Measurements from ENCODE around the gene E2F6.

E2F6 gene

DNA sequence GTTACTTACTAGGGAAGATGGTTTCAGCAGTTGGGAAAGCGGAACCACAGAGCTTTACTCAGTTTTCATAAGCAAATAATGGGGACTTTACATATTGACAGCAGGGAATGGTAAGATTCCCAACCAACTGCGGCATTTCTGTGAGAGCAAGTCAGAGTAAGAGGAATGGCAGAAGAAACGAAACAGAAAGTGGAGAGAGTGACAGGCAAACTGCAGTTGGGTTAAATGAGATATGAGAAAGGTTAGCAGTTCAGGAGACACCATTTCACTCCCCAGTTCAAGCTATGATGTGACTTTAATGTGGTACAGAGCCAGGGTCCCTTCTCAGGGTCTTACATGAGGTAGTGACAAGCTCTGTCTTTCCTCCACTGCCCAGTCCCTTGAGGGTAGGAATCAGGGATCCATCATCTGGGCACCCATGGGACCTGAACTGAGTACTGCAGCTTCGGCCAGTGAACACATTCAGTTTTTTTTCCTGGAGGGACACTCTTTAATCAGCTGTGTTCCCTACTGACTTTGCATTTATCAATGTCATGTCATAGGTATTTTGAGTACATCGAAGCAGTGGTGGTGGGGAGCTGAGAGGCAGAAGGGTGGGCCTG, 34.8 kb upstream of the E2F6 start:
- H3K9me3 ChIP-seq (ENCODE audit: control insufficient read depth, low read length): no peaks in the 10 kb centered on the region
- H3K36me3 ChIP-seq (ENCODE audit: control insufficient read depth, insufficient read depth, low read length): no peaks in the 10 kb centered on the region
- H3K27ac ChIP-seq: no peak overlapping the region
- no peaks in the 10 kb centered on the region for H3K27me3 ChIP-seq (ENCODE audit: control insufficient read depth, insufficient read depth, low read length)
- no peak overlapping the region for H2AFZ ChIP-seq
- TF ChIP-seq, protein P1, sequence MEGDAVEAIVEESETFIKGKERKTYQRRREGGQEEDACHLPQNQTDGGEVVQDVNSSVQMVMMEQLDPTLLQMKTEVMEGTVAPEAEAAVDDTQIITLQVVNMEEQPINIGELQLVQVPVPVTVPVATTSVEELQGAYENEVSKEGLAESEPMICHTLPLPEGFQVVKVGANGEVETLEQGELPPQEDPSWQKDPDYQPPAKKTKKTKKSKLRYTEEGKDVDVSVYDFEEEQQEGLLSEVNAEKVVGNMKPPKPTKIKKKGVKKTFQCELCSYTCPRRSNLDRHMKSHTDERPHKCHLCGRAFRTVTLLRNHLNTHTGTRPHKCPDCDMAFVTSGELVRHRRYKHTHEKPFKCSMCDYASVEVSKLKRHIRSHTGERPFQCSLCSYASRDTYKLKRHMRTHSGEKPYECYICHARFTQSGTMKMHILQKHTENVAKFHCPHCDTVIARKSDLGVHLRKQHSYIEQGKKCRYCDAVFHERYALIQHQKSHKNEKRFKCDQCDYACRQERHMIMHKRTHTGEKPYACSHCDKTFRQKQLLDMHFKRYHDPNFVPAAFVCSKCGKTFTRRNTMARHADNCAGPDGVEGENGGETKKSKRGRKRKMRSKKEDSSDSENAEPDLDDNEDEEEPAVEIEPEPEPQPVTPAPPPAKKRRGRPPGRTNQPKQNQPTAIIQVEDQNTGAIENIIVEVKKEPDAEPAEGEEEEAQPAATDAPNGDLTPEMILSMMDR (IDR thresholded peaks at IDR 0.05): no peak
- H3K9ac ChIP-seq: no peak overlapping the region
- no peaks in the 10 kb centered on the region for H3K79me2 ChIP-seq
- H3K4me1 ChIP-seq: peaks cover 11% of the 10 kb centered on the region
- no peak overlapping the region for H3K4me2 ChIP-seq (ENCODE audit: low read length)
- H3K4me3 ChIP-seq (ENCODE audit: low read depth, low read length): no peak overlapping the region

DNA sequence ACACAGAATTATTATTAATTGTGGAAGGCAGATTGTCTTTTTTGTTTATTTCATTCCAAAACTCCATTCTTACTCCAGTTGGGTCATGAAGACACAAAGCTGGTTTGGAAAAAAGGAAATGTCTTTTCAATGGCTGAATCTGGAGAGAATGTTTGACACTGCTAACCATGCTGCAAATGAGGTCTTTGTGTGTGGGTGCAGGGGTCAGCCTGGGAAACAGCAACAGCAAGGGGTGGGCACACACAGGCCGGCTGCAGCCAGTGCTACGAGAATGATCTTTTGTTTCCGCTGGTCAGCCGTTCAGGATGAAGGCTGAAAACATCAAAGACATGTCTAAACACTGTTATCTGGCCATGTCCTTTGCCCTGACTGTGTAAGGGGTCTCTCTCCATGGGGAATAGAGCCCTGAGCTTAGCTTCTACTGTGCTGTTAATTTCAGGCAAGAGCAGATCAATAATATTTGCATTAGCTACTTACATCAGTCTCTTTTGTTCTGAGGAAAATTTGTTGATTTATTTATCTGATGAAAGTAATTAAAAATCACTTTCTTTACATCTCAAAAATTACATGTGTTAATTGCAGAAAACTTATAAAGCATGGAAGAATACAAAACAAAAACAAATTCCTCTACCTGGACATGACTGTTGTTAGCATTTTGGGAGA, 33.3 kb upstream of the E2F6 start:
- no peaks in the 10 kb centered on the region for H3K9me3 ChIP-seq (ENCODE audit: control insufficient read depth, low read length)
- TF ChIP-seq, protein P1 (IDR thresholded peaks at IDR 0.05): no peak
- H3K4me3 ChIP-seq (ENCODE audit: low read depth, low read length): peak overlapping the region; percentile 12
- no peaks in the 10 kb centered on the region for H3K27me3 ChIP-seq (ENCODE audit: control insufficient read depth, insufficient read depth, low read length)
- peak overlapping the region; percentile 70 for H2AFZ ChIP-seq
- no peaks in the 10 kb centered on the region for H3K79me2 ChIP-seq
- H3K27ac ChIP-seq: peak overlapping the region; percentile 12
- H3K9ac ChIP-seq: no peak overlapping the region
- no peaks in the 10 kb centered on the region for H3K36me3 ChIP-seq (ENCODE audit: control insufficient read depth, insufficient read depth, low read length)
- peak overlapping the region; percentile 3 for H3K4me2 ChIP-seq (ENCODE audit: low read length)
- peaks cover 11% of the 10 kb centered on the region for H3K4me1 ChIP-seq

DNA sequence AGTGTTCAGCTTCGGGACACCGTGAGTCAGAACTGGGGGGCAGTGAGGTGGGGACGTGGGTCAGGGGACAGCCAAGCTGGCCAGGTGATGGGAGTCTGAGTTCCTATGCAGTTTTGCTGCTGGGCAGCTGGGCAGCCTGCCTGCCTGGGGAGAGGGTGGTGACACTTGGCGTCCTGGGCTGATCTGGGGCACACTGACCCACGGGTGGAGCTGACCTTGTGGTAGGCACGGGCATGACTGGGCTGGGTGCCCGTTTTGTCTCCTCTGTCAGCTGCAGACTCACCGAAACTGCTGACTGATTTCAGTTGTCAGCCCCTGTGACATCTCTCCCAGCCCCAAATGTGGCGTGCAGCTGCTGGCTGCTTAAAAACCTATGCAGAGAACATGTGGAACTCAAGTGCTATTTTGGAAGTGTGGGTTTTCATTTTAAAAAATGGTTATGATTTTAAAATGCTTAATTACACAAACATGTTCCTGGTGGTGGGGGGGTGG, 32.6 kb upstream of the E2F6 start:
- peak overlapping the region; percentile 48 for H3K4me2 ChIP-seq (ENCODE audit: low read length)
- peak overlapping the region; percentile 51 for H3K27ac ChIP-seq
- H3K27me3 ChIP-seq (ENCODE audit: control insufficient read depth, insufficient read depth, low read length): no peaks in the 10 kb centered on the region
- H3K4me3 ChIP-seq (ENCODE audit: low read depth, low read length): peak overlapping the region; percentile 12
- H3K9me3 ChIP-seq (ENCODE audit: control insufficient read depth, low read length): no peaks in the 10 kb centered on the region
- peaks cover 11% of the 10 kb centered on the region for H3K4me1 ChIP-seq
- no peaks in the 10 kb centered on the region for H3K79me2 ChIP-seq
- no peaks in the 10 kb centered on the region for H3K36me3 ChIP-seq (ENCODE audit: control insufficient read depth, insufficient read depth, low read length)
- TF ChIP-seq, protein P1 (IDR thresholded peaks at IDR 0.05): no peak
- H2AFZ ChIP-seq: peak overlapping the region; percentile 70
- H3K9ac ChIP-seq: no peak overlapping the region

DNA sequence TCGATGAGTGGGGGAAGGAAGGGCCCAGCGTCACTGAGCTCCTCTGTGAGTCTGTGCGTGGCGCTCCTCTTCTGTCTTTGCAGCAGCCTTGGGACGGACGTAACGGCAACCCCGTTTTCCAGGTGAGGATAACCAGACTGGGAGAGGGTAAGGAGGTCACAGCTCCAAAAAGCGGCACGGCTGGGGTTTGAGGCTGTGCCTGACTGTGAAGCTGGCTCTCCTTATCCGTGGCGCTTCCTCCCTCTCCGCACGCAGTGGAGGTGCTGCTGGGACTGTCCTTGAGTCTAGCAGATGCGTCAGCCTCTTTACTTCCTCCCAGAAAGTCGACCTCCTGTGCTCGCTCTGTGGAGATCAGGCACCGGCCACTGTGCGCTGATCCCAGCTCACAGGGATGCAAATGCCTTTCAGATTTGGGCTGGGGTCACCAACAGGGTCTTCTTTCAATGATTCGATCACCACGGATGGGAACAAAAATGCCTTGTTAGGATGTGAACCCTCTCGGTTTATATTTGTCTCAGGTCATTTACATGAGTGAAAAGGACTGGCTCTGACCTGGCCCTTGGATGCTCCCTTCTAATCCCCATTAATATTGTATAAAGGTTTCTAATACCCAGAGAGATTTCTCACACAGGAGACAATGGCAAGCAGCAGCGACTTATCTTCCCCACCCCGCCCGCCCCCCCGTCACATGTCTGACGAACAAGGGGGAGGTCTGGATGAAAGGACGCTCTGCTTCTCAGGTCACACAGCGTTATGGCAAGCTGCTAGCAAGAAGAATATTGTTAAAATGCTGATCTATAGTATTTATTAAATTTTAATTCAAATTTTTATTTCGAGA, 30.1 kb upstream of the E2F6 start:
- no peaks in the 10 kb centered on the region for H3K36me3 ChIP-seq (ENCODE audit: control insufficient read depth, insufficient read depth, low read length)
- H3K79me2 ChIP-seq: no peaks in the 10 kb centered on the region
- no peak overlapping the region for H3K9ac ChIP-seq
- H3K27me3 ChIP-seq (ENCODE audit: control insufficient read depth, insufficient read depth, low read length): no peaks in the 10 kb centered on the region
- TF ChIP-seq, protein P1 (IDR thresholded peaks at IDR 0.05): no peak
- no peak overlapping the region for H3K27ac ChIP-seq
- H2AFZ ChIP-seq: peak overlapping the region; percentile 21
- H3K4me2 ChIP-seq (ENCODE audit: low read length): no peak overlapping the region
- no peaks in the 10 kb centered on the region for H3K9me3 ChIP-seq (ENCODE audit: control insufficient read depth, low read length)
- no peak overlapping the region for H3K4me3 ChIP-seq (ENCODE audit: low read depth, low read length)
- peaks cover 11% of the 10 kb centered on the region for H3K4me1 ChIP-seq
